Measurements from ENCODE around the gene TTBK2. TPM values are rescaled to one million over a fixed set of nuclear protein-coding genes. Genes with fewer than 3 reads are reported as not detected.

Gene TTBK2
- total RNA-seq, 2 donors from 2014 or later: 17.9 to 24.8 TPM

- H3K27ac Mint-ChIP-seq: no peak overlapping the region
- no peak for DNase-seq
- no peaks in the 10 kb centered on the region for H3K27me3 ChIP-seq (ENCODE audit: control insufficient read depth, insufficient read depth, low read length, poor library complexity, severe bottlenecking)
- H3K27ac ChIP-seq (ENCODE audit: low read depth, low read length): no peak overlapping the region
- no peaks in the 10 kb centered on the region for H3K9me3 ChIP-seq (ENCODE audit: control insufficient read depth, low read length)
- H3K36me3 Mint-ChIP-seq (ENCODE audit: low read depth): peaks cover 75% of the 10 kb centered on the region
- H3K36me3 ChIP-seq (ENCODE audit: control insufficient read depth, insufficient read depth, low read length): peaks cover 67% of the 10 kb centered on the region
- H3K4me1 Mint-ChIP-seq: no peaks in the 10 kb centered on the region
- no peak for TF ChIP-seq CTCF (conservative IDR thresholded peaks at IDR 0.05)
- H3K9me3 Mint-ChIP-seq: no peaks in the 10 kb centered on the region
- no peaks in the 10 kb centered on the region for H3K4me1 ChIP-seq (ENCODE audit: control insufficient read depth, insufficient read depth, low read length)
- H3K27me3 Mint-ChIP-seq (ENCODE audit: insufficient read depth): no peaks in the 10 kb centered on the region
- no peak overlapping the region for H3K4me3 Mint-ChIP-seq
- no peak overlapping the region for H3K9ac ChIP-seq (ENCODE audit: extremely low read depth, low read length, poor library complexity, severe bottlenecking)
- H3K4me3 ChIP-seq (ENCODE audit: low read length): no peak overlapping the region
- WGBS, 2 experiments (ENCODE audit: insufficient coverage in 1 of 2, insufficient read length in 1 of 2): 60 to 73% methylated on average over 1 to 5 of the region's 5 CpGs
These were observed 192.0 kb downstream of the TTBK2 start for GRCh38 chr15:42728560-42728959.

- Histone ChIP-seq H3K36me3 (ENCODE audit: control insufficient read depth, insufficient read depth, low read length) (peaks cover 62% of the 10 kb centered on the region), H3K9me3 (ENCODE audit: control insufficient read depth, low read length) (no peaks in the 10 kb centered on the region), H3K9ac (ENCODE audit: extremely low read depth, low read length, poor library complexity, severe bottlenecking) (no peak overlapping the region), H3K4me1 (ENCODE audit: control insufficient read depth, insufficient read depth, low read length) (peaks cover 1% of the 10 kb centered on the region), H3K27me3 (ENCODE audit: control insufficient read depth, insufficient read depth, low read length, poor library complexity, severe bottlenecking) (no peaks in the 10 kb centered on the region), H3K27ac (ENCODE audit: low read depth, low read length) (peak overlapping the region; percentile 17), H3K4me3 (ENCODE audit: low read length) (no peak overlapping the region)
- no peak for TF ChIP-seq CTCF (conservative IDR thresholded peaks at IDR 0.05)
- H3K4me3 Mint-ChIP-seq: no peak overlapping the region
- H3K4me1 Mint-ChIP-seq: peaks cover 6% of the 10 kb centered on the region
- H3K27me3 Mint-ChIP-seq (ENCODE audit: insufficient read depth): no peaks in the 10 kb centered on the region
- WGBS, 2 experiments (ENCODE audit: insufficient coverage in 1 of 2, insufficient read length in 1 of 2): 92 to 93% methylated on average over 6 to 13 of the region's 13 CpGs
- DNase-seq: no peak
- H3K36me3 Mint-ChIP-seq (ENCODE audit: low read depth): peaks cover 71% of the 10 kb centered on the region
- no peak overlapping the region for H3K27ac Mint-ChIP-seq
- H3K9me3 Mint-ChIP-seq: no peaks in the 10 kb centered on the region
These were observed 192.7 kb downstream of the TTBK2 start for GRCh38 chr15:42727750-42728381.

- no peaks in the 10 kb centered on the region for H3K27me3 Mint-ChIP-seq (ENCODE audit: insufficient read depth)
- no peak overlapping the region for H3K27ac Mint-ChIP-seq
- H3K36me3 Mint-ChIP-seq (ENCODE audit: low read depth): peaks cover 55% of the 10 kb centered on the region
- no peak for DNase-seq
- Histone ChIP-seq H3K36me3 (ENCODE audit: control insufficient read depth, insufficient read depth, low read length) (peaks cover 48% of the 10 kb centered on the region), H3K9ac (ENCODE audit: extremely low read depth, low read length, poor library complexity, severe bottlenecking) (no peak overlapping the region), H3K27ac (ENCODE audit: low read depth, low read length) (no peak overlapping the region), H3K4me3 (ENCODE audit: low read length) (no peak overlapping the region), H3K4me1 (ENCODE audit: control insufficient read depth, insufficient read depth, low read length) (peaks cover 11% of the 10 kb centered on the region), H3K27me3 (ENCODE audit: control insufficient read depth, insufficient read depth, low read length, poor library complexity, severe bottlenecking) (no peaks in the 10 kb centered on the region), H3K9me3 (ENCODE audit: control insufficient read depth, low read length) (no peaks in the 10 kb centered on the region)
- H3K9me3 Mint-ChIP-seq: no peaks in the 10 kb centered on the region
- 85 to 92% methylated on average over 2 to 11 of the region's 11 CpGs for WGBS, 2 experiments (ENCODE audit: insufficient coverage in 1 of 2, insufficient read length in 1 of 2)
- peaks cover 12% of the 10 kb centered on the region for H3K4me1 Mint-ChIP-seq
- no peak overlapping the region for H3K4me3 Mint-ChIP-seq
- TF ChIP-seq CTCF (conservative IDR thresholded peaks at IDR 0.05): no peak
These were observed 194.5 kb downstream of the TTBK2 start for GRCh38 chr15:42726114-42726513.
